LNCAP (cell line): ENCODE results near the gene FCHO2.

Source experiments
- TF ChIP-seq, protein P1 (sequence below): fragments of 450-650 bp; IDR thresholded peaks from 2 replicates; pipeline ENCODE4 v1.5.1; 2017; ENCODE audit warnings: mild to moderate bottlenecking

Gene FCHO2

DNA sequence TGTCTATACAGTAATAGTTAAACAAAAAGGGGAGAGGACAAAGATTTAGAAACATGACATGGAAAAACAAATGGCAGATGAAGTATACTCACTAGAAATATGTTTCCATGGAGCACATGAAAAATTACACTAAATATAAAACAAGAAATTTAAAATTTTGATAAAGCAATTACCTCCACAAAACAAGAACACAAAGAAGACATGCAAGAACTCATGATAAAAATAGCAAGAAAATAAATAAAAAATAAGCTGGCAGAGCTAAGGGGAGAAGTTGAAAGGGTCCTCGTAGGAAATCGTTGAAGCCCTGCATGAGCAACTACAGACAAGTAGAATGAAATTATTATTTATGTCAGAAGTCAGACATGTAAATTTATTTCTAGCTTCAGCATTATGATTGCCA lies 141.9 kb downstream of the FCHO2 start:
- TF ChIP-seq, protein P1, sequence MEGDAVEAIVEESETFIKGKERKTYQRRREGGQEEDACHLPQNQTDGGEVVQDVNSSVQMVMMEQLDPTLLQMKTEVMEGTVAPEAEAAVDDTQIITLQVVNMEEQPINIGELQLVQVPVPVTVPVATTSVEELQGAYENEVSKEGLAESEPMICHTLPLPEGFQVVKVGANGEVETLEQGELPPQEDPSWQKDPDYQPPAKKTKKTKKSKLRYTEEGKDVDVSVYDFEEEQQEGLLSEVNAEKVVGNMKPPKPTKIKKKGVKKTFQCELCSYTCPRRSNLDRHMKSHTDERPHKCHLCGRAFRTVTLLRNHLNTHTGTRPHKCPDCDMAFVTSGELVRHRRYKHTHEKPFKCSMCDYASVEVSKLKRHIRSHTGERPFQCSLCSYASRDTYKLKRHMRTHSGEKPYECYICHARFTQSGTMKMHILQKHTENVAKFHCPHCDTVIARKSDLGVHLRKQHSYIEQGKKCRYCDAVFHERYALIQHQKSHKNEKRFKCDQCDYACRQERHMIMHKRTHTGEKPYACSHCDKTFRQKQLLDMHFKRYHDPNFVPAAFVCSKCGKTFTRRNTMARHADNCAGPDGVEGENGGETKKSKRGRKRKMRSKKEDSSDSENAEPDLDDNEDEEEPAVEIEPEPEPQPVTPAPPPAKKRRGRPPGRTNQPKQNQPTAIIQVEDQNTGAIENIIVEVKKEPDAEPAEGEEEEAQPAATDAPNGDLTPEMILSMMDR, result no peak

DNA sequence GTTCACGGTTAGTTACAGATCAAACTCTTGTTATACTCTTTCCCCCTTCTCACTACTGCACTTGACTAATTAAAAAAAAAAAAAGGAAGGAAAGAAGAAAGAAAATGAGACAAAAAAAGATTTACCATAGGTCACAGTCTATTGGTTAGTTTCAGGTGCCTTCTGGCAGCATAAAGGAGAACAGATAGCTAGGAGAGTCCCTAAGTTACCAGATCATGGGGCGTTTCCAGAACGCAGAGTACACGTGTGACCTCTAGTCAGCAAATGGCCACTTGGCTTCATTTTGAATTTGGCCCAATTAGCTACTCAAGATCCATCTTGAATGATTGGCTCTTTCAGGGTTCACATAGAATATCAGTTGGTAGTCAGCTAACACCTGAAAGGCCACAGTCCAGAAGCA lies 144.3 kb downstream of the FCHO2 start:
- TF ChIP-seq, protein P1, result no peak

DNA sequence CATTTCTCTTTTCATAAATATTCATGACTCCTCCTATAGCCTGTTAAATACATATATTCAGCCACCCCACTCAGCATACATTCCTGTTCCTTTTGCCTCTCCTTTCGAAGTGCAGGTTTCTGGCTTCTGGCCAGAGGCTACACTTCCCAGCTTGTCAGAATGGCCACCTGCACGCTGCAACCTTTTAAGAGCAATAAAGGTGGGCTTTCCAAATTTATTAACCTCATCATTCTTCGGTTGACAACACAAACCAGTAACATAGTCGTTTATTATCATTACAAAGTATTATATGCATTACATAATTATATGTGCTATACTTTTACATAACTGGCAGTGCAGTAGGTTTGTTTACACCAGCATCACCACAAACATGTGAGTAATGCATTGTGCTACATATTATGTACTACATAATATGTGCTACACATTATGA lies 148.0 kb downstream of the FCHO2 start:
- TF ChIP-seq, protein P1, result no peak

DNA sequence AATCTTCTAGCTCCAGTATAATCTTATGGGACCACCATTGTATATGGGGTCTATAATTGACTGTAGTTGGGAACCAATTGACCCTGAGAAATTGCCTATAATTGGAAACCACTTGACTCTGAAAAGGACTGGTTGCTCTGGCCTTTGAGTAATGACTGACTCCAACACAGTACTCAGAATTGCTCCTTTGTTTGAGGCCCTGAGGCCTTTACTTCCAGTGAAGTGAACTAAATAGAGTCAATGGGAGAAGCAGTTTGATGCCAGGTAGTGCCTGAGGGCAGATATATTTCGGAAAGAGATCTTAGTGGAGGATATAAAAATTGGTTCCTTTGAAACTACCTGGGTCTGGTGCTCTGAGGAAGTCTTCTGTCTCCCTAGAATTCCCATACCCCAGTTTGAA lies 148.5 kb downstream of the FCHO2 start:
- TF ChIP-seq, protein P1, result no peak

DNA sequence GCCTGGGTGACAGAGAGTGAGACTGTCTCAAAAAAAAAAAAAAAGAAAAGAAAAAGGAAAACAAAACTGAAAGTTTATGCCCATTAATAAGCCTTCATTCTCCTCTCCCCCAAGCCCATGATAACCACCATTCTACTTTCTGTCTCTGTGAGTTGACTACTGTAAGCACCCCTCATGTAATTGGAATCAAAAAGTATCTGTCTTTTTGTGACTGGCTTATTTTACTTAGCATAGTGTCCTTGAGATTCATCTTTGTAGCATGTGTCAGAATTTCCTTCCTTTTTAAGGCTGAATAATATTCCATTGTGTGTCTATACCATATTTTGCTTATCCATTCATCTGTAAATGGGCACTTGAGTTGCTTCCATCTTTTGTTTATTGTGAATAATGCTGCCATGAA lies 150.5 kb downstream of the FCHO2 start:
- TF ChIP-seq, protein P1, result no peak

DNA sequence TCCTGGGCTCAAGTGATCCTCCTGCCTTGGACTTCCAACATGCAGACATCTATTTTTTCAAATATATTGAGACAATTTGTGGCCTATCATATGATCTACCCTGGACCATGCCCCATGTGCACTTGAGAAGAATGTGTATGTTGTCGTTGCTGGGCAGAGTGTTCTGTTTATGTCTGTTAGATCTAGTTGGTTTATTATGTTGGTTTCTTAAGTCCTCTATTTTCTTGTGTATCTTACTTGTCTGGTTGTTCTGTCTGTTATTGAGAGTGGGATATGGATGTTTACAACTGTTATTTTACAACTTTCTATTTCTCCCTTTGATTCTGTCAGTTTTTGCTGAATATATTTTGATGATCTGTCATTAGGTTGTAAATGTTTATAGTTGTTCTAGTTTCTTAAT lies 154.3 kb downstream of the FCHO2 start:
- TF ChIP-seq, protein P1, result no peak

DNA sequence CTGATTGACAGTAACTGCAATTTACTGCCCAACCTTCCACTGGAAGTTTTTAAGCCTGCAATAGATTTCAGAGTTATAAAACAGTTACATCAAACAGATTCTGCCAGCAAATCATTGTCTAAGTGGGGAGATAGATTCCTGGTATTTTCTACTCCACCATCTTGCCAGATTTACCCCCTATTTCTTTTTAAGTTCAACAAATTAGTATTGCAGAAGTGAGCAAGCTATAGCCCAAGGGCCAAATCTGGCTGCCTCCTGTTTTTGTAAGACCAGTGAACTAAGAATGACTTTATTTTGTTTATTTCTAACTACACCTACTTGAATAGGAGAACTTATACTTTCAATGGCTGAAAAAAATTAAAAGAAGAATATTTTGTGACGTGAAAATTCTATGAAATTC lies 155.7 kb downstream of the FCHO2 start:
- TF ChIP-seq, protein P1, result no peak

DNA sequence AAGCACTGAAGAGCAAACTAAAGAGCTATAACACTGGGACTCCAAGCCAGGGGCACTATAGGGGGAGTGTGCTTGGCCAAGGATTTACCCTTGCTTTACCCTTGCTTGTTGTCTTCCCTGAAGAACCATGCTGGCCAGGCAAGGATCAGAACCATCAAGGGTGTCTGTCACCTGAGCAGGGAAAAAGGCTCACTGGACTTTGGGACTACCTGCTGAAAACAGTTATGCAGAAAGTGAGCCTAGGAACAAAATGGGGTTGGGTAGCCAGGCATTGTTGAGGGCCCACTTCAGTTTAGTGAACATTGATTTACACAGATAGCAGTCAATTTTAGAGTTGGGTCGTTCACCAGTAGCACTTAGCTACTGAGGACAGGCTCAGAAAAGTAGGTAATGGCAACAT lies 156.5 kb downstream of the FCHO2 start:
- TF ChIP-seq, protein P1, result no peak
